ENCODE data around the gene MOB4.

- no peak for TF ChIP-seq CTCF (IDR thresholded peaks at IDR 0.05 in 4 of 5, conservative IDR thresholded peaks at IDR 0.05 in 1 of 5)
- TF ChIP-seq POLR2A (IDR thresholded peaks at IDR 0.05): no peak
These were observed 44.3 kb downstream of the MOB4 start for GRCh38 chr2:197560146-197560665.

All from gastrocnemius medialis (tissue), 4 donors.